GM23248 (cell line): ENCODE data around the gene MN1.

Experiments
- EZH2 ChIP-seq: fragments of 200-600 bp; sonication (generic); IDR thresholded peaks from 2 replicates; pipeline ENCODE4 v1.6.1; 2018; ENCODE audit warnings: antibody characterized with exemption, mild to moderate bottlenecking; ENCODE audit not compliant: insufficient read depth, poor library complexity, severe bottlenecking
- EZH2phosphoT487 ChIP-seq: fragments of 200-600 bp; sonication (generic); IDR thresholded peaks from 2 replicates; pipeline ENCODE4 v1.6.1; 2018; ENCODE audit warnings: antibody characterized with exemption, moderate library complexity, mild to moderate bottlenecking, low read depth; ENCODE audit not compliant: insufficient read depth

DNA sequence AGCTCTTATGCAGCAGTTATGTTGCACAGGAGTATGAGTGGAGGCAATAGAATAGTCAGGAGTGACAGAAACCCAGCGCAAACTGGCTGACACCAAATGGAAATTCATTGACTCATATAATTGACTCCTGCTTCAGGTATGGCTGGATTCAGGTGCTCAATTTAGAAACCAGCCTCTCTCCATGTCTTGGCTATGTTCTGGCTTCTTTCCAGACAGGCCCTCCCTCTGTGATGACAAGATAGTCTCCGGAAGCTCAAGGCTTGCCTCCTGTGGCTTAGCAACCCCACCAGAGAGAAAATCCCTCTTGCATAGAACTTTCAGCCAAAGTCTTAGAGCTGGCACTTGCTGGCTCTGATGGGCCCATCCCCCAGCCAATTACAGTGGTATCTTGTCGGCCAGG lies 28.1 kb upstream of the MN1 start:
- no peak for TF ChIP-seq EZH2
- TF ChIP-seq EZH2phosphoT487: no peak
